T-cell (primary cell): Measurements from ENCODE around the gene COL26A1. TPM values are rescaled to one million over a fixed set of nuclear protein-coding genes. Genes with fewer than 3 reads are reported as not detected.
A peak's percentile ranks its signal among the peaks of the same experiment; 100 is the strongest.

Experiments used
- ATAC-seq, 4 experiments: fragments of 200-7000 bp in 3 of 4; fragments of 150-1000 bp in 1 of 4; cut with Tn5 transposase; replicated peaks in 1 of 4; 1 replicate in 3 of 4; 2 replicates in 1 of 4; pipeline ENCODE4 v1.10.0; 2021; ENCODE audit warnings: moderate library complexity in 3 of 4, mild to moderate bottlenecking in 2 of 4, moderate number of reproducible peaks in 1 of 4
- CTCF ChIA-PET, 2 donors: fragments of 300-600 bp; sonication (Branson Sonifier 250); formaldehyde crosslinking; loops; one replicate each; lab custom pipeline; 2022; ENCODE audit warnings: antibody characterized with exemption in 2 of 2; lab: Charles Lee
- POLR2A ChIA-PET, 2 donors: fragments of 300-600 bp; sonication (Branson Sonifier 250); formaldehyde crosslinking; loops; one replicate each; lab custom pipeline; 2022; ENCODE audit warnings: antibody characterized with exemption in 2 of 2; lab: Charles Lee
- DNase-seq, 35 experiments: peaks; one replicate each; pipeline versions ENCODE4 v3.0.0 to v3.0.0-alpha.2; 2013 to 2023
- H3K27ac ChIP-seq: one replicate; pipeline ENCODE4 v1.5.1; 2013; ENCODE audit warnings: low read length
- H3K27me3 ChIP-seq, 2 experiments: replicated peaks in 1 of 2; 1 replicate in 1 of 2; 2 replicates in 1 of 2; pipeline versions ENCODE4 v1.6.1 to v1.7.0; 2013; ENCODE audit warnings: low read length in 1 of 2, mixed read lengths in 1 of 2; ENCODE audit not compliant: control insufficient read depth in 2 of 2, insufficient read depth in 2 of 2; ENCODE audit errors: extremely low read depth in 1 of 2
- H3K36me3 ChIP-seq, 2 donors: 1 replicate in 1 of 2; 2 replicates in 1 of 2; pipeline versions ENCODE4 v1.6.1 to v1.7.0; 2013; ENCODE audit warnings: low read length in 1 of 2; ENCODE audit not compliant: control insufficient read depth in 2 of 2, insufficient read depth in 1 of 2; ENCODE audit errors: extremely low read depth in 1 of 2
- H3K4me1 ChIP-seq, 2 experiments: 1 replicate in 1 of 2; 2 replicates in 1 of 2; pipeline versions ENCODE4 v1.6.1 to v1.7.0; 2013; ENCODE audit warnings: low read length in 2 of 2, mixed read lengths in 1 of 2; ENCODE audit not compliant: insufficient read depth in 2 of 2, control insufficient read depth in 1 of 2; ENCODE audit errors: extremely low read depth in 1 of 2
- H3K4me3 ChIP-seq, 2 donors: 1 replicate in 1 of 2; 2 replicates in 1 of 2; pipeline versions ENCODE4 v1.5.1 to v1.7.0; 2013; ENCODE audit warnings: mild to moderate bottlenecking in 2 of 2, low read length in 1 of 2, moderate library complexity in 1 of 2; ENCODE audit not compliant: control insufficient read depth in 1 of 2; ENCODE audit errors: extremely low read depth in 1 of 2
- H3K9me3 ChIP-seq: 2 replicates; pipeline ENCODE4 v1.7.0; 2013
- H3K27ac Mint-ChIP-seq, 2 donors: one replicate each; pipeline ENCODE4 v1.8.0; 2020 to 2021; ENCODE audit warnings: mild to moderate bottlenecking in 2 of 2, mixed read lengths in 2 of 2
- H3K27me3 Mint-ChIP-seq, 2 donors: one replicate each; pipeline ENCODE4 v1.8.0; 2021 to 2022; ENCODE audit warnings: mixed read lengths in 2 of 2
- H3K36me3 Mint-ChIP-seq: one replicate; pipeline ENCODE4 v1.8.0; 2021; ENCODE audit warnings: mixed read lengths
- H3K4me1 Mint-ChIP-seq, 3 donors: one replicate each; pipeline ENCODE4 v1.8.0; 2020 to 2022; ENCODE audit warnings: mixed read lengths in 3 of 3, mild to moderate bottlenecking in 1 of 3
- H3K4me3 Mint-ChIP-seq, 3 donors: one replicate each; pipeline ENCODE4 v1.8.0; 2020 to 2022; ENCODE audit warnings: mild to moderate bottlenecking in 3 of 3, mixed read lengths in 3 of 3, moderate library complexity in 3 of 3
- H3K9me3 Mint-ChIP-seq, 3 donors: one replicate each; pipeline ENCODE4 v1.8.0; 2020 to 2022; ENCODE audit warnings: mixed read lengths in 3 of 3
- WGBS: methylation state at CpG from one replicate; pipeline ENCODE4 v1.1.5; 2013; ENCODE audit warnings: missing lambda C conversion rate; ENCODE audit not compliant: insufficient coverage; 5-methylcytosine and 5-hydroxymethylcytosine counted together
- total RNA-seq, 35 experiments: library from RNA in 6 of 35; stranded (reverse) in 6 of 35; fragments of 120-200 nt in 1 of 35; gene quantifications; one replicate each; pipeline versions ENCODE4 v1.2.1 to v1.2.4 and lab custom pipeline; 2013 to 2026

COL26A1 gene
- total RNA-seq, 5 donors from 2014 or later (not counting 1 experiment from before 2014, with no cell fraction given), result 0.09 TPM; not detected in 4

- Histone ChIP-seq H3K4me3 (no peak overlapping the region), H3K27me3 (peaks cover 0 to 29% of the 10 kb centered on the region in 2 experiments), H3K27ac (no peak overlapping the region), H3K4me1 (no peaks in the 10 kb centered on the region), H3K9me3 (no peaks in the 10 kb centered on the region), H3K36me3 (no peaks in the 10 kb centered on the region)
- Mint-ChIP-seq H3K36me3 (no peaks in the 10 kb centered on the region), H3K4me1 (no peaks in the 10 kb centered on the region), H3K4me3 (no peak overlapping the region), H3K27ac (no peak overlapping the region), H3K27me3 (peaks cover 0 to 18% of the 10 kb centered on the region in 2 donors), H3K9me3 (no peaks in the 10 kb centered on the region)
- WGBS, result 84% methylated on average over 11 of the region's 12 CpGs
- POLR2A ChIA-PET, result no interaction called here
- DNase-seq (no peak), ATAC-seq (no peak)
- CTCF ChIA-PET, result no interaction called here
Measured at GRCh38 chr7:101555269-101555920, 192.7 kb downstream of the COL26A1 start.

- Histone ChIP-seq H3K4me3 (no peak overlapping the region), H3K4me1 (no peaks in the 10 kb centered on the region), H3K36me3 (no peaks in the 10 kb centered on the region), H3K9me3 (no peaks in the 10 kb centered on the region), H3K27me3 (peaks cover 0 to 25% of the 10 kb centered on the region in 2 experiments), H3K27ac (no peak overlapping the region)
- CTCF ChIA-PET, result no interaction called here
- Mint-ChIP-seq H3K27ac (no peak overlapping the region), H3K4me1 (no peaks in the 10 kb centered on the region), H3K9me3 (no peaks in the 10 kb centered on the region), H3K27me3 (peaks cover 0 to 21% of the 10 kb centered on the region in 2 donors), H3K4me3 (no peak overlapping the region), H3K36me3 (no peaks in the 10 kb centered on the region)
- WGBS, result 80% methylated on average over 1 of the region's 3 CpGs
- POLR2A ChIA-PET, result no interaction called here
- no peak for ATAC-seq
- no peak for DNase-seq
Measured at GRCh38 chr7:101555921-101556275, 193.2 kb downstream of the COL26A1 start.

DNA sequence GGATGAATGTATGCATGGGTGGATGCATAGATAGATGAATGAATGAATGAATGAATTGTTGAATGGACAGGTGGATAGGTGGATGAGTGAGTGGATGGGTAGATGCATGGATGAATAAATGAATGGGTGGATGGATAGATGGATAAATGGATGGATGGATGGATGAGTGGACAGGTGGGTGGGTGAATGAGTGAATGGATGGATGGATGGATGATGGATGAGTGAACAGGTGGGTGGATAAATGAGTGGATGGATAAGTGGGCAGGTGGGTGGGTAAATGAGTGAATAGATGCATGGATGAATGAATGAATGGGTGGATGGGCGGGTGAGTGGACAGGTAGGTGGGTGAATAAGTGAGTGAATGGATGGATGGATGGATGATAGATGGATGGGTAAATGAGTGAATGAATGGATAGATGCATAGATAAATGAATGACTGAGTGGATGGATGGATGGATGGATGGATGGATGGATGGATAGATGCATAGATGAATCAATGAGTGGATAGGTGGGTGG is 193.8 kb downstream of the COL26A1 start:
- Histone ChIP-seq H3K9me3 (no peaks in the 10 kb centered on the region), H3K4me1 (no peaks in the 10 kb centered on the region), H3K4me3 (no peak overlapping the region), H3K36me3 (no peaks in the 10 kb centered on the region), H3K27me3 (peaks cover 0 to 24% of the 10 kb centered on the region in 2 experiments), H3K27ac (no peak overlapping the region)
- Mint-ChIP-seq H3K27me3 (peaks cover 0 to 21% of the 10 kb centered on the region in 2 donors), H3K4me3 (no peak overlapping the region), H3K27ac (no peak overlapping the region), H3K4me1 (no peaks in the 10 kb centered on the region), H3K36me3 (no peaks in the 10 kb centered on the region), H3K9me3 (no peaks in the 10 kb centered on the region)
- 71% methylated on average over 1 of the region's 1 CpG for WGBS
- ATAC-seq (no peak), DNase-seq (no peak)
- POLR2A ChIA-PET, result no interaction called here
- CTCF ChIA-PET, result no interaction called here

- no peaks in the 10 kb centered on the region for H3K36me3 Mint-ChIP-seq
- H3K9me3 Mint-ChIP-seq, result no peaks in the 10 kb centered on the region
- no peak overlapping the region for H3K27ac Mint-ChIP-seq
- CTCF ChIA-PET, result interaction anchor here in 1 of 2 donors (0.6 kb wide), 1 partner anchor 293 kb away, joined by 3 read pairs; no protein-coding TSS in a partner anchor
- WGBS, result 70% methylated on average over 5 of the region's 8 CpGs
- ATAC-seq (no peak), DNase-seq (no peak)
- H3K27ac ChIP-seq, result no peak overlapping the region
- H3K9me3 ChIP-seq, result no peaks in the 10 kb centered on the region
- H3K4me1 Mint-ChIP-seq, result no peaks in the 10 kb centered on the region
- no peaks in the 10 kb centered on the region for H3K36me3 ChIP-seq
- H3K4me1 ChIP-seq, result no peaks in the 10 kb centered on the region
- peaks cover 0 to 24% of the 10 kb centered on the region in 2 donors for H3K27me3 Mint-ChIP-seq
- peaks cover 0 to 20% of the 10 kb centered on the region in 2 experiments for H3K27me3 ChIP-seq
- no peak overlapping the region for H3K4me3 ChIP-seq
- H3K4me3 Mint-ChIP-seq, result no peak overlapping the region
- POLR2A ChIA-PET, result no interaction called here
Measured at GRCh38 chr7:101557421-101557820, 194.7 kb downstream of the COL26A1 start.

GRCh38 chr7:101557978-101558741 is 195.5 kb downstream of the COL26A1 start:
- Histone ChIP-seq H3K27ac (no peak overlapping the region), H3K4me1 (no peaks in the 10 kb centered on the region), H3K27me3 (peaks cover 0 to 28% of the 10 kb centered on the region in 2 experiments), H3K36me3 (no peaks in the 10 kb centered on the region), H3K4me3 (no peak overlapping the region), H3K9me3 (no peaks in the 10 kb centered on the region)
- WGBS, result 52% methylated on average over 5 of the region's 9 CpGs
- peaks cover 0 to 28% of the 10 kb centered on the region in 2 donors for H3K27me3 Mint-ChIP-seq
- no peaks in the 10 kb centered on the region for H3K36me3 Mint-ChIP-seq
- DNase-seq (no peak), ATAC-seq (no peak)
- no peak overlapping the region for H3K4me3 Mint-ChIP-seq
- H3K9me3 Mint-ChIP-seq, result no peaks in the 10 kb centered on the region
- H3K4me1 Mint-ChIP-seq, result no peaks in the 10 kb centered on the region
- ChIA-PET POLR2A (no interaction called here), CTCF (interaction anchor here in 1 of 2 donors (0.6 kb wide), 1 partner anchor 292 kb away, joined by 3 read pairs; no protein-coding TSS in a partner anchor)
- H3K27ac Mint-ChIP-seq, result no peak overlapping the region

GRCh38 chr7:101558742-101559325 is 196.2 kb downstream of the COL26A1 start:
- POLR2A ChIA-PET, result no interaction called here
- H3K9me3 Mint-ChIP-seq, result no peaks in the 10 kb centered on the region
- no peaks in the 10 kb centered on the region for H3K36me3 ChIP-seq
- no peak overlapping the region for H3K27ac ChIP-seq
- peak in 1 of 35 experiments; percentile 17 for DNase-seq
- no peaks in the 10 kb centered on the region for H3K4me1 Mint-ChIP-seq
- ATAC-seq, result no peak
- no peak overlapping the region for H3K4me3 ChIP-seq
- CTCF ChIA-PET, result no interaction called here
- peaks cover 0 to 30% of the 10 kb centered on the region in 2 experiments for H3K27me3 ChIP-seq
- H3K27ac Mint-ChIP-seq, result no peak overlapping the region
- H3K27me3 Mint-ChIP-seq, result peaks cover 0 to 26% of the 10 kb centered on the region in 2 donors
- no peaks in the 10 kb centered on the region for H3K9me3 ChIP-seq
- H3K36me3 Mint-ChIP-seq, result no peaks in the 10 kb centered on the region
- no peak overlapping the region for H3K4me3 Mint-ChIP-seq
- no peaks in the 10 kb centered on the region for H3K4me1 ChIP-seq
- 59% methylated on average over 6 of the region's 9 CpGs for WGBS
